ENCODE results near the gene ADK.
"Not testable (repeated sequence)": the region's sequence is repeated elsewhere in the genome, so short reads cannot be mapped to it uniquely, and the experiment has no call there.

ADK gene

GRCh38 chr10:74460812-74461211, 309.8 kb downstream of the ADK start:
- CTCF ChIA-PET = interaction anchor here (0.5 kb wide), 1 partner anchor 368 kb away, joined by 3 read pairs; no protein-coding TSS in a partner anchor
- POLR2A ChIA-PET = no interaction called here
- no peak for TF ChIP-seq CTCF (IDR thresholded peaks at IDR 0.05; ENCODE audit: insufficient read depth, low read length, missing control alignments)

GRCh38 chr10:74474022-74474713, 323.1 kb downstream of the ADK start:
- ChIA-PET POLR2A (no interaction called here), CTCF (no interaction called here)
- DNase-seq (ENCODE audit: low read depth, low spot score) = no peak
- TF ChIP-seq CTCF (IDR thresholded peaks at IDR 0.05; ENCODE audit: insufficient read depth, low read length, missing control alignments) = no peak
- no peak overlapping the region for H3K4me3 ChIP-seq (ENCODE audit: low read depth, low read length)

More at GRCh38 chr10:74460812-74461211, 309.8 kb downstream of the ADK start:
- DNase-seq (ENCODE audit: low read depth, low spot score) = no peak
- no peak overlapping the region for H3K4me3 ChIP-seq (ENCODE audit: low read depth, low read length)

GRCh38 chr10:74476162-74476706, 325.2 kb downstream of the ADK start:
- H3K4me3 ChIP-seq (ENCODE audit: low read depth, low read length); POLR2A ChIA-PET; CTCF ChIA-PET; DNase-seq (ENCODE audit: low read depth, low spot score): not testable (repeated sequence)

- TF ChIP-seq CTCF (IDR thresholded peaks at IDR 0.05; ENCODE audit: insufficient read depth, low read length, missing control alignments) = no peak
- CTCF ChIA-PET = no interaction called here
Measured at GRCh38 chr10:74480778-74481177, 329.8 kb downstream of the ADK start.

GRCh38 chr10:74483356-74483755, 332.3 kb downstream of the ADK start:
- DNase-seq (ENCODE audit: low read depth, low spot score) = no peak
- no peak overlapping the region for H3K4me3 ChIP-seq (ENCODE audit: low read depth, low read length)
- no peak for TF ChIP-seq CTCF (IDR thresholded peaks at IDR 0.05; ENCODE audit: insufficient read depth, low read length, missing control alignments)
- POLR2A ChIA-PET = no interaction called here
- CTCF ChIA-PET = no interaction called here

More at GRCh38 chr10:74480778-74481177, 329.8 kb downstream of the ADK start:
- no peak overlapping the region for H3K4me3 ChIP-seq (ENCODE audit: low read depth, low read length)
- no peak for DNase-seq (ENCODE audit: low read depth, low spot score)
- POLR2A ChIA-PET = no interaction called here

- CTCF ChIA-PET = no interaction called here
Measured at GRCh38 chr10:74485283-74485682, 334.3 kb downstream of the ADK start.

More at GRCh38 chr10:74485283-74485682, 334.3 kb downstream of the ADK start:
- no peak for DNase-seq (ENCODE audit: low read depth, low spot score)
- POLR2A ChIA-PET = no interaction called here
- H3K4me3 ChIP-seq (ENCODE audit: low read depth, low read length) = no peak overlapping the region
- no peak for TF ChIP-seq CTCF (IDR thresholded peaks at IDR 0.05; ENCODE audit: insufficient read depth, low read length, missing control alignments)
